ENCODE measurements around the gene IRF6. TPM values are rescaled to one million over a fixed set of nuclear protein-coding genes. Genes with fewer than 3 reads are reported as not detected.

The IRF6 gene
- total RNA-seq, 4 donors from 2014 or later = 0.46 to 1.2 (median 0.75) TPM

DNA sequence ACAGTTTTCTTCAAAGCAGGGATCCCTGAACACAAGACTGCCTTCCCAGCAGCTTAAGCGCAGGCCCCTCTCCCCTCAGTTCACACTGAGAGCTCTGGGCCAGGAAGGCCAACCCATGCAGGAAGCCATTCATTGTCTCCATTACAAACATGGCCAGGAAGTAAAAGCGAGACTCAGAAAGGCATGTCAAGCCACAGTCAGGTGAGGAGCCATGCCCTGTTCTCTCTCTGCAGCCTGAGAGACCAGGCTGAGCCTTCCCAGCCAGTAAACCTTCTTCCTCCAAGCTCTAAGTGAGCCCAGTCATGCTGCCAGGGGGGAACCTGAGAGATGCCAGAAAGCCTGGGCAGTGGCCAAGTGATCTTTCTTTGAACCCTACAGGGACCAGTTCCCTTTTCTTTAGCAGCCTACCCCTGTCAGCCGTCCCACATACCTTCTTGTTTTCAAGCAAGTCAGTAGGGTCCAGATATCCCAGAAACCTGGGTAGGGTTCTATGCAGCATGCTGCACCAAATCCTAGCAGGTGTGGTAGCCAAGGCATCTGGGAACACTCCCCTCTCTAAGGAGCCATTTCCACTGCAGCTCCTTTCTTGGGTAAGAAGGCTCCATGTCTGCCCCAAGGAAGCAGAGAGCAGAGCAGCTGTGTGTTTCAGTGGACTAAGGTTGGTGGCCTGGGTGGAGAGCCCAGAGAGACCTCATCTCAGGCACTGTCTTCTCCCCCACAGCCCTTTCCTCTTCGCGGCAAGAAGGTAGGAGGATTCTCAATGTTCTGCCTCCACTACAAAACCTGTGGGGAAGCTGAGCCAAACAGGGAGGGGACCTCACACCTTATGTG lies 49.1 kb downstream of the IRF6 start:
- 79% methylated on average over 4 of the region's 5 CpGs for WGBS
- Histone ChIP-seq H3K27me3 (no peaks in the 10 kb centered on the region), H3K36me3 (no peaks in the 10 kb centered on the region), H3K9me3 (no peaks in the 10 kb centered on the region), H3K4me3 (peak overlapping the region in 3 of 4 donors; percentile 4 to 33 (median 17)), H3K4me1 (peaks cover 0 to 6% (median 2%) of the 10 kb centered on the region in 4 donors), H3K27ac (replicated peaks in 1 of 4) (peak overlapping the region in 1 of 4 donors; percentile 25)
- DNase-seq (ENCODE audit: extremely low spot score) = no peak
- TF ChIP-seq POLR2A (IDR thresholded peaks at IDR 0.05; ENCODE audit: low read depth) = no peak
- intact Hi-C loops (cut with DNase I) = no loop called here

DNA sequence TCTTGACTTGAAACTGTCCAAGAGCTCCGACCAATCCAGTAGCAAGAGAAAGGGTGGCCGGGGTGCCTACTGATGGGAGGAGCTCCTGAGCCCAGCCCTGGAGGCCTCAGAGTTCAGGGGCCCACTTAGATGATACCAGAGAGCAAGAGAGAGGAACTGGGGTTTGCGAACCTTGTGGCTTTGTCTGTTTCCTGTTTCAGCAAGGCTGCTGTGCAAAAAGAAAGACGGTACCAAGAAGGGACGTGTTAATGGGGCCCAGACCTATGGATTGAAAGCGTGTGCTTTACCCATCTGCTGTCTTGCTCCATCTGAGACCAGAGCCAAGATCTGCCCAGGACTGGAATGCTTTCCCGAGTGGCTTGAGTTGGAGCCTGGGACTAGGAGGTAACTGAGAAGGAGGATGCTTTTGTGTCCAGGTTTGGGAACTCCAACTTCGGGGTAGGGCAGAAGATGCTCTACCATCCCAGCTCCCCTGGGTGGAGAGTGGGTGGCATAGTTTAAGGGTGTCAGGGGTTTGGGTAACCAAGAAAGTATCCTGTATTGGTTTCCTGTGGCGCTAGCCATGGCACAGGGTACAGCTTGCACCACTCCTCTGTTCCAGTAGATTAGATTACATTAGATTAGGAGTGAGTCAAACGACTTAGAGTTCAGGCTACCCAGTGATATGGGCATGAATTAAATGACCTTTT lies 49.9 kb downstream of the IRF6 start, which contains the start of gene TRAF3IP3:
Gene TRAF3IP3 (plus strand): TSS at position 128 of the 689 bp plus-strand sequence. CDS start 3,987 bp downstream, outside the sequence.
- Histone ChIP-seq H3K27ac (replicated peaks in 1 of 4) (no peak within 1 kb of the TSS), H3K4me3 (peak within 1 kb of the TSS in 3 of 4 donors; percentile 4 to 33 (median 17)), H3K4me1 (peaks cover 0 to 4% (median 1%) of the 10 kb centered on the region in 4 donors), H3K9me3 (no peaks in the 10 kb centered on the region), H3K27me3 (no peaks in the 10 kb centered on the region), H3K36me3 (no peaks in the 10 kb centered on the region)
- 73% methylated on average over 10 of the region's 10 CpGs for WGBS
- TF ChIP-seq POLR2A (IDR thresholded peaks at IDR 0.05; ENCODE audit: low read depth) (no peak), POLR2AphosphoS5 (IDR thresholded peaks at IDR 0.05) (no peak), EP300 (IDR thresholded peaks at IDR 0.05) (no peak)
- TF ChIP-seq, protein P1, sequence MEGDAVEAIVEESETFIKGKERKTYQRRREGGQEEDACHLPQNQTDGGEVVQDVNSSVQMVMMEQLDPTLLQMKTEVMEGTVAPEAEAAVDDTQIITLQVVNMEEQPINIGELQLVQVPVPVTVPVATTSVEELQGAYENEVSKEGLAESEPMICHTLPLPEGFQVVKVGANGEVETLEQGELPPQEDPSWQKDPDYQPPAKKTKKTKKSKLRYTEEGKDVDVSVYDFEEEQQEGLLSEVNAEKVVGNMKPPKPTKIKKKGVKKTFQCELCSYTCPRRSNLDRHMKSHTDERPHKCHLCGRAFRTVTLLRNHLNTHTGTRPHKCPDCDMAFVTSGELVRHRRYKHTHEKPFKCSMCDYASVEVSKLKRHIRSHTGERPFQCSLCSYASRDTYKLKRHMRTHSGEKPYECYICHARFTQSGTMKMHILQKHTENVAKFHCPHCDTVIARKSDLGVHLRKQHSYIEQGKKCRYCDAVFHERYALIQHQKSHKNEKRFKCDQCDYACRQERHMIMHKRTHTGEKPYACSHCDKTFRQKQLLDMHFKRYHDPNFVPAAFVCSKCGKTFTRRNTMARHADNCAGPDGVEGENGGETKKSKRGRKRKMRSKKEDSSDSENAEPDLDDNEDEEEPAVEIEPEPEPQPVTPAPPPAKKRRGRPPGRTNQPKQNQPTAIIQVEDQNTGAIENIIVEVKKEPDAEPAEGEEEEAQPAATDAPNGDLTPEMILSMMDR (IDR thresholded peaks at IDR 0.05) = no peak
- intact Hi-C loops (cut with DNase I) = no loop called here
- DNase-seq (ENCODE audit: extremely low spot score) = no peak

DNA sequence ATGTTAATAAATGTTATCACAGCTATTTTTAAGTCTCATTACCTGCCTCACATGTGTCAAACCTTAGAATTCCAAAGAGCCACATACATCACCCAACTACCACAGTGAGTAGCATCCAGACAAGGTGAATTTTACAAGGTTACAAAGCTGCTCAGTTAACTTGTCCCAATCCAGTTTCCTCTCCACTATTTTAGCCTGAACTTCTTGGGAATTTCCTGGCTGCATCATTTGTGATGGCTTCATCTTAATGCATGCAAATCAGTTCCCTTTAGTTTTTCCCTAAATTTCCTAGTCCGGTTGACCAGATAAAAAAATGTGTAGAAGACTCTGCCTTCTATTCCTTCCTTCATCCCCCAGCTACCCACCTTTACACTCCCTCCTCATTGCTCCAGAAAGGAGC lies 50.7 kb downstream of the IRF6 start:
- Histone ChIP-seq H3K9me3 (no peaks in the 10 kb centered on the region), H3K27me3 (no peaks in the 10 kb centered on the region), H3K27ac (replicated peaks in 1 of 4) (no peak overlapping the region), H3K4me3 (no peak overlapping the region), H3K4me1 (no peaks in the 10 kb centered on the region), H3K36me3 (no peaks in the 10 kb centered on the region)
- no peak for DNase-seq (ENCODE audit: extremely low spot score)
- no peak for TF ChIP-seq POLR2AphosphoS5 (IDR thresholded peaks at IDR 0.05)
- TF ChIP-seq, protein P1 (IDR thresholded peaks at IDR 0.05) = no peak
- no peak for TF ChIP-seq EP300 (IDR thresholded peaks at IDR 0.05)
- TF ChIP-seq POLR2A (IDR thresholded peaks at IDR 0.05; ENCODE audit: low read depth) = no peak
- intact Hi-C loops (cut with DNase I) = no loop called here
- 86% methylated on average over 1 of the region's 1 CpG for WGBS

DNA sequence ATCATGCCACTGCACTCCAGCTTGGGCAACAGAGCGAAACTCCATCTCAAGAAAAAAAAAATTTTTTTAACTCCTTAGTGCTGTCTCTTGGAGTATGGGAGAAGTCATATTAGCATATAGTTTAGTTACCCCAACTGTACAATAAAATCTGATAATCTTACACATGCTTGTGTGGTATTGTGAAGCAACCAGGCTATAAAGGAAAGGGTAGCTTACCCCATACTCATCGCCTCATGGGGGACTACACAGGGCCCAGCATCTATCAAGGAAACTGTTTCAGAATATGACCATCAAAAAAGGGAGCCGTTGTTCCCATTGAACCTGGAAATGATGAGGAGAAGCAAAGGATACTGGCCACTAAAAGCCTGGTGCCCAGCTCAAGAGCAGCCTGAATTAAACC lies 53.1 kb downstream of the IRF6 start:
- no peaks in the 10 kb centered on the region for H3K9me3 ChIP-seq
- no peaks in the 10 kb centered on the region for H3K36me3 ChIP-seq
- intact Hi-C loops (cut with DNase I) = no loop called here
- TF ChIP-seq POLR2AphosphoS5 (IDR thresholded peaks at IDR 0.05) (no peak), EP300 (IDR thresholded peaks at IDR 0.05) (no peak), POLR2A (IDR thresholded peaks at IDR 0.05; ENCODE audit: low read depth) (no peak)
- TF ChIP-seq, protein P1 (IDR thresholded peaks at IDR 0.05) = no peak
- no peak overlapping the region for H3K27ac ChIP-seq (replicated peaks in 1 of 4)
- no peaks in the 10 kb centered on the region for H3K27me3 ChIP-seq
- peaks cover 2 to 3% (median 3%) of the 10 kb centered on the region in 4 donors for H3K4me1 ChIP-seq
- no peak for DNase-seq (ENCODE audit: extremely low spot score)
- H3K4me3 ChIP-seq = no peak overlapping the region
- WGBS = 83% methylated on average over 3 of the region's 3 CpGs

DNA sequence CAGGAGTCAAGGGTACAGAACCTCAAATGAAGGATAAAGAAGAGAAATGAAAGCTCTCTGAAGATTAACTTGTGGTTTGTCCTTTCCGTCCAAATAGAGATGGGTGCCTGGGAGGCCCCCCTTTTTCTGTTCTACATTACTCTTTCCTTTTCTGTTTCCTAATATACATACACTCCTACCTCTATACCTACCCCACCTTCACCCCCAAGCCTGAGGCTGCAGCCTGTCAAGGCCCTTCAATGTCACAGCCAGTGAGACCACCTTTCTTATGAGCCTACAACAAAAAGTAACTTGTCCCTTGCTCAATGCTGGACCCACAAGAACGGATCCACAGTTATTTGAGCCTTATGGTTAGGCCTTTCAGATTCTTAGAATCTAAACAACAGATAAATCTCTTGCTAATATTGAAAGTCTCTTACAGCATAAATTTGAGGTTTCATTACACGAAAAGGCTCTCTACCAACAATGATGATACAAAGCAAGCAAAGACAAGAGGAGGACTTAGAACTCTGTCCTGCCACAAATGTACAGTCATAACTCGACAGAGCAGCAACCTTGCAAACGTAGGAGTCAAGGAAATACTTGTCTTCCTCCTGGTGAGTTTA lies 54.2 kb downstream of the IRF6 start:
- no peaks in the 10 kb centered on the region for H3K36me3 ChIP-seq
- WGBS = 76% methylated on average over 5 of the region's 5 CpGs
- intact Hi-C loops (cut with DNase I) = no loop called here
- no peak for TF ChIP-seq POLR2AphosphoS5 (IDR thresholded peaks at IDR 0.05)
- no peak for TF ChIP-seq POLR2A (IDR thresholded peaks at IDR 0.05; ENCODE audit: low read depth)
- TF ChIP-seq, protein P1 (IDR thresholded peaks at IDR 0.05) = no peak
- TF ChIP-seq EP300 (IDR thresholded peaks at IDR 0.05) = no peak
- DNase-seq (ENCODE audit: extremely low spot score) = no peak
- H3K27ac ChIP-seq (replicated peaks in 1 of 4) = no peak overlapping the region
- peaks cover 9 to 12% (median 10%) of the 10 kb centered on the region in 4 donors for H3K4me1 ChIP-seq
- no peak overlapping the region for H3K4me3 ChIP-seq
- no peaks in the 10 kb centered on the region for H3K9me3 ChIP-seq
- H3K27me3 ChIP-seq = no peaks in the 10 kb centered on the region
